SK-N-MC (cell line): ENCODE results near the gene AAK1.
"Not testable (repeated sequence)": the region's sequence is repeated elsewhere in the genome, so short reads cannot be mapped to it uniquely, and the experiment has no call there.

Experiments
- DNase-seq: peaks from one replicate; pipeline ENCODE4 v3.0.0-alpha.2; 2011; ENCODE audit warnings: low read depth, low spot score
- H3K27ac ChIP-seq: fragments of 200-600 bp; sonication (generic); 2 replicates; pipeline ENCODE4 v1.5.1; 2016; ENCODE audit warnings: mixed run types
- H3K36me3 ChIP-seq: fragments of 200-600 bp; sonication (generic); 2 replicates; pipeline ENCODE4 v1.6.1; 2017; ENCODE audit warnings: antibody characterized with exemption, low read length, mixed read lengths; ENCODE audit not compliant: insufficient read depth
- H3K4me3 ChIP-seq: fragments of 200-600 bp; sonication (generic); 2 replicates; pipeline ENCODE4 v1.5.1; 2016
- H3K9ac ChIP-seq: fragments of 200-600 bp; sonication (generic); 2 replicates; pipeline ENCODE4 v1.8.0; 2017; ENCODE audit warnings: mixed run types, mixed read lengths; ENCODE audit not compliant: insufficient read length
- H3K9me3 ChIP-seq: fragments of 200-600 bp; sonication (generic); 2 replicates; pipeline ENCODE4 v1.6.1; 2017; ENCODE audit warnings: low read depth, mild to moderate bottlenecking, antibody characterized with exemption, low read length, moderate library complexity, mixed read lengths
- EZH2 ChIP-seq: fragments of 200-600 bp; sonication (generic); IDR thresholded peaks from one replicate; pipeline ENCODE4 v1.6.1; 2017; ENCODE audit warnings: antibody characterized with exemption
- FOXP2 ChIP-seq: optimal IDR thresholded peaks from 2 replicates; pipeline ENCODE3; 2011; ENCODE audit warnings: mild to moderate bottlenecking, moderate library complexity; ENCODE audit not compliant: insufficient read depth; ENCODE audit errors: extremely low read length, control extremely low read depth
- POLR2AphosphoS5 ChIP-seq: IDR thresholded peaks from 2 replicates; pipeline ENCODE4 v1.6.1; 2012; ENCODE audit warnings: mild to moderate bottlenecking, low read depth, low read length, borderline replicate concordance

The AAK1 gene

DNA sequence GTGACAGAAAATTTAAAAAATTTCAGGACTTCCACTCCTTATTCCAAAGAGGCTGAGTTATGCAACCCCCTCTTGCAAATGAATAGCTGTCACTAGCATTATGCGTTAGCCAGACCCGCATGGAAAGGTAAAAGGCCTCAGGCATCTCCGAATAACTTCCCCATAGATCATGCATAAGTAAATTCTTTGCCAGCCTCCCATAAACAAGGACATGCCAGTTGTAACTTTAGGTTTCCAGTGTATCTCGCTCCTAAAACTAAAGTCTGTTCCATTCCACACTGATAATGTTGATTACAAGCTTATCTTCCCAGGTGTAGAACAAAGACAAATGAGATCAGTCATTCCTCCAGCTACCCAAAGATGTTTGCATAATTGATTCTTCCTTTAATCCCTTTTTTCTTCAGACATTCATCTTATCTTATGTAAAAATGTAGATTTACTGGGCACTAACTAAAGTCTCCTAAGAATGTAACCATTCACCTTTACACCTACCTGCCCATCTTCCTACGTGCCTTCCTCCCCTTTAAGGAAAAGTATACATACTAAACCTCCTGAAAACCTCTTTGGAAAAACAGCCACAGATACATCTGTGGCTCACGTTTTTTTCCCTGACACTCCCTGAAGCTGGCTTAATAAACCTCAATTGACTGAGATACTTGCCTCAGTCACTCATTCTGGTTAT lies 192.7 kb downstream of the AAK1 start:
- Histone ChIP-seq H3K36me3 (no peaks in the 10 kb centered on the region), H3K27ac (no peak overlapping the region), H3K4me3 (no peak overlapping the region), H3K9me3 (no peaks in the 10 kb centered on the region), H3K9ac (no peak overlapping the region)
- no peak for TF ChIP-seq EZH2
- no peak for TF ChIP-seq FOXP2
- TF ChIP-seq POLR2AphosphoS5 = no peak
- no peak for DNase-seq

DNA sequence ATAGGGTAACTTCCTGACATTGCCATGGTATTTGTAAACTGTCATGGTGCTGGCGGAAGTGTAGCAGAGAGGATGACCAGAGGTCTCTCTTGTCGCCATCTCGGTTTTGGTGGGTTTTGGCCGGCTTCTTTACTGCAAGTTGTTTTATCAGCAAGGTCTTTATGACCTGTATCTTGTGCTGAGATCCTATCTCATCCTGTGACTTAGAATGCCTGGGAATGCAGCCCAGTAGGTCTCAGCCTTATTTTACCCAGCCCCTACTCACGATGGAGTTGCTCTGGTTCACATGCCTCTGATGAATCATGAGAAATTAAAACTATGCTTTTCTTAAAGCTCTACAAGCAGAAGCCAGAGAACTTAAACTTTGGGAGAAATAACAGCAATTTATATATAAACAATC lies 193.6 kb downstream of the AAK1 start:
- no peak overlapping the region for H3K4me3 ChIP-seq

DNA sequence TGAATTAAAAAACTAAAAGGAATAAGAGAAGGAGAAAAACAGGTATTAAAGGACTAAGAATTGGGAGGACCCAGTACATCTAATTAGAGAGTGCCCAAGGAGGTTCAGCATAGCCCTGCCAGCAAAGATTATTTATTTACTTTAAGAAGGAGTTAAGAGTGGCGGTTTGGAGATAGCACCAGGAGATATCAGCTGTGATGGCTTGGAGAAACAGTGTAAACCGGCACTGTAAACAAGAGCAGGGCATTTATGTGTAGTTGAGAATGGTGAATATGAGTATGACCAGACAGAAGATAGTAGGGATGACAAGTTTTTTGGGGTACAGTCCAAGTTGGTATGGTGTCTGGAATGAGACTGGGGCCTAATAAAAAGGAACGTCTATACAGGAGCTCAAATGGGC lies 199.9 kb downstream of the AAK1 start:
- H3K36me3 ChIP-seq, DNase-seq, H3K27ac ChIP-seq, H3K9ac ChIP-seq, H3K4me3 ChIP-seq, H3K9me3 ChIP-seq: not testable (repeated sequence)

More for the DNA sequence above, 193.6 kb downstream of the AAK1 start:
- Histone ChIP-seq H3K27ac (no peak overlapping the region), H3K9me3 (no peaks in the 10 kb centered on the region), H3K9ac (no peak overlapping the region), H3K36me3 (no peaks in the 10 kb centered on the region)
- TF ChIP-seq POLR2AphosphoS5 (no peak), EZH2 (no peak), FOXP2 (no peak)
- no peak for DNase-seq

DNA sequence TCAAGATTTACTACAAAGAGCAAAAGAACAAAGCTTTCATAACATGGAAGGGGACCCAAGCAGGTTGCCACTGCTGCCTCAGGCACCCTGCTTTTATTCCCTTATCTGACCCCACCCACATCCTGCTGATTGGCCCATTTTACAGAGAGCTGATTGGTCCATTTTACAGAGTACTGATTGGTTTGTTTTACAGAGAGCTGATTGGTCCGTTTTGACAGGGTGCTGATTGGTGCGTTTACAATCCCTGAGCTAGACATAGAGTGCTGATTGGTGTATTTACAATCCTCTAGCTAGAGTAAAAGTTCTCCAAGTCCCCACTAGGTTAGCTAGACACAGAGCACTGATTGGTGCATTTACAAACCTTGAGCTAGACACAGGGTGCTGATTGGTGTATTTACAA lies 204.0 kb downstream of the AAK1 start:
- not testable (repeated sequence) for H3K4me3 ChIP-seq, H3K9me3 ChIP-seq, H3K36me3 ChIP-seq, H3K9ac ChIP-seq, DNase-seq, H3K27ac ChIP-seq

DNA sequence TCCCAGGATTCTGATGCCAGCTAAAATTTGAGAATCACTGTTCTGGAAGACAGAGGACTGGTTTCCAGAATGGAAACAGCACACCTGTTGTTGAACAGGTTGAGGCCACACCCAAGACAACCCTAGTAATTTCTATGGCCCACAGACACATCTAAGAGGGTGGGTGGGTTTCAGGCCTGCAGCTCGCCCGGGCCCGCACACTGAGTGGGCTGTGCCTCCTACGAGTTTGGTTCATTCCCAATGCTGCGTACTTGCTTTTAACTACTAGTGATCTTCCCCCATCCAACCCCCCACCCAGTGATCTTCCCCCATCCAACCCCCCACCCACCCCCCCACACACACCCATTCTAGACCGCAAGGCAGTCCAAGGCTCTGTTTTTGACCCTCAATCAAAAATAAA lies 205.0 kb downstream of the AAK1 start:
- Histone ChIP-seq H3K9ac (no peak overlapping the region), H3K4me3 (no peak overlapping the region), H3K36me3 (no peaks in the 10 kb centered on the region), H3K27ac (no peak overlapping the region), H3K9me3 (no peaks in the 10 kb centered on the region)
- DNase-seq = no peak
- TF ChIP-seq FOXP2 (no peak), POLR2AphosphoS5 (no peak), EZH2 (no peak)

DNA sequence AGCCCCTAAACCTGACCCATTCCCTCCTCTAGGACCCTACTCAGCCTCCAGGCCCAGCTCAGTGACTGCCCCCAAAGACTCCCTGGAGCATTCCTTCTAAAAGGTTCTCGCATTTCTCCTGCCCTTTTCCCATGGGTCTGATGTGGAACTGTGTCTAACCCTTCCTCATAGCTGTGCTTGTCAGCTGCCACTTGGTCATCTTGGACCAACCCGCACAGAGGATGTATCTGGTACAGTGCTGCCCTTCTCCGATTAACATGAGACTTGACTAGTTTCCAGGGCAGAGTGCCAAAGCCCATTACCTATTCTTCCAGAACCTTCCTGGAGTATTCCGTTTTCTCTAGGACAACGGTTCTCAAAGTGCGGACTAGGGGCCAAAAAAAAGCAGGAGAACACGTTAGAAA lies 205.8 kb downstream of the AAK1 start:
- Histone ChIP-seq H3K27ac (peak overlapping the region; percentile 81), H3K36me3 (no peaks in the 10 kb centered on the region), H3K9me3 (no peaks in the 10 kb centered on the region), H3K4me3 (peak overlapping the region; percentile 89), H3K9ac (peak overlapping the region; percentile 87)
- no peak for TF ChIP-seq EZH2
- no peak for TF ChIP-seq FOXP2
- no peak for TF ChIP-seq POLR2AphosphoS5
- DNase-seq = no peak

DNA sequence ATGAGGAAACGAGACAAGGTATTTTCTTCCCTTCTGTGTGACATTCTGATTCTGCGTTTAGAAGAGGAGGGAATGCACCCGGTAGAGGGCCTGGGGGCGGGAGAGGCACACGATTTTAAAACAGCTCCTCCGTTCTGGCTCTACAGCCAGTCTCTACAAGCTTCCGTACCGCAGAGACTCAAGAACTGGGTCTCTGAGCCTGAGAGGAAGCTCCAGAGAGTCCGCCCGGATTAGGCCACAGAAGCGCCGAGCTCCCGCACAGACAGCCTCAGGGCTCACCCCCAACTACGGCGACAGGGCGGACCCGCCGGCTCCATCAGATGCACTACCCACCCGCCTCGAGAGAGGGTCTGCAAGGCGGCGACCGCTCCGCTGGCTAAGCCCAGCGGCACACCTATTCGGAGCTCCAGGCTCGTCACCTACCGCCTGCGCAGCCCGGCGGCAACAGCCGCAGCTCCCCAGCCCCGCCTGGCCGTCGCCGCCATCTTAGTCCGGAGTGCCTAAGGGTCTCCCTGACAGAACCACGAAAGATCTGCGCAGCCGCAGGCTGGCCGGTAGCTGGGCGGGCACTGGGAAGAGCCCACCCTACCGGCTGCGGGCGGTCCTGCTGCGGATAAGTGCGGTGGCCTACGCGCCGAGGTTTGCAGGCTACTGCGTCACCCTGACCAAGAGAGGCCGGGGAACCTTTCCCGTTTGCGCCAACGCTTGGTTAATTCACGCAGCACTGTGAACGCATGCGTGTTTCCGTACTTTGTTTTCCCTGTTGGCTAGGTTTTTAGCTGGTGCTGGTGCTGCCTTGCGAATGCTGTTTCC lies 206.4 kb downstream of the AAK1 start, which contains the start of gene NFU1:
Gene NFU1 (minus strand): TSS at position 498 of the 813 bp plus-strand sequence. CDS start 13 bp downstream, at position 485.
- TF ChIP-seq EZH2 (no peak), POLR2AphosphoS5 (peak; percentile 95), FOXP2 (peak; percentile 29)
- peak within 1 kb of the TSS; percentile 89 for H3K4me3 ChIP-seq
- H3K9me3 ChIP-seq = no peaks in the 10 kb centered on the region
- peak within 1 kb of the TSS; percentile 81 for H3K27ac ChIP-seq
- no peaks in the 10 kb centered on the region for H3K36me3 ChIP-seq
- H3K9ac ChIP-seq = peak within 1 kb of the TSS; percentile 87
- DNase-seq = peak; percentile 37

DNA sequence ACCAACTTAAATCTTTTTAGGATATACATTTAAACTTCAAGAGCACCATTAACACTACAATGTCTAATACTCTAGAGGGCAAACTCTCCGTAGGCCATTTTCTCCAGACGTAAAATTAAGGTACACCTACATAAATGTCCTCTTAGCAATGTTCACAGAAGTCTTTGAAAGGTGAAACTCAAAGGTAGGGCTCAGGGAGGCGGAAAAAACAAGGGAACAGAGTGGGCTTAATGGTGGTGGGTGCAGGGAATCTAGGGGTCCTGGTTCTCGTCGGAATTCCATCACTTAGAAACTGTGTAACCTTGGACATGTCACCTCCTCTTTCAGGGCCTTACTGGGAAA lies 207.0 kb downstream of the AAK1 start:
- Histone ChIP-seq H3K36me3 (no peaks in the 10 kb centered on the region), H3K9ac (peak overlapping the region; percentile 87), H3K27ac (peak overlapping the region; percentile 81), H3K9me3 (no peaks in the 10 kb centered on the region), H3K4me3 (peak overlapping the region; percentile 89)
- DNase-seq = no peak
- no peak for TF ChIP-seq POLR2AphosphoS5

DNA sequence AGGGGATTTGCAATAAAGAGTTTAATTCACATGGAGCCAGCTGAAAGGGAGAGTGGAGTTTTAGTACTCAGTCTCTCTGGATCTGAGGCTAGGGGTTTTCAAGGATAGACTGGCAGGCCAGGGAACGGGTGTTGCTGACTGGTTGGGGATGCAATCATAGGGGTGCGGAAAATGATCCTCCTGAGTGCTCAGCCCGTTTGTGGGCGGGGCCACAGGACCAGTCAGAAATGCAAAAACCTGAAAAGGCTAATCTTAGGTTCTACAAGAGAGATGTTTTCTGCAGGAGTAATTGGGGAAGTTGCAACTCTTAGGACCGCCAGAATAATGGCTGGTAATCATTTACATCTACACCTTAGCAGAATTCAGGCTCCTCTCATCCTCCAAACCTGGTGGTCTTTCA lies 208.8 kb downstream of the AAK1 start:
- no peaks in the 10 kb centered on the region for H3K9me3 ChIP-seq
- no peak overlapping the region for H3K27ac ChIP-seq
- peaks cover 5% of the 10 kb centered on the region; the same call in 1 of the 2 replicates for H3K36me3 ChIP-seq
- TF ChIP-seq POLR2AphosphoS5 (no peak), FOXP2 (no peak), EZH2 (no peak)
- DNase-seq = no peak
- H3K9ac ChIP-seq = no peak overlapping the region
- H3K4me3 ChIP-seq = no peak overlapping the region
